ENCODE measurements around the gene ZEB2.

- no peak for TF ChIP-seq POLR2A (IDR thresholded peaks at IDR 0.05; ENCODE audit: low read depth, low read length)
- no peak for TF ChIP-seq CTCF (IDR thresholded peaks at IDR 0.05; ENCODE audit: extremely low read depth in 1 of 2, insufficient read depth in 1 of 2, low read depth in 1 of 2, low read length in 2 of 2)
- TF ChIP-seq MAX (IDR thresholded peaks at IDR 0.05; ENCODE audit: insufficient read depth, insufficient read length), result no peak
- TF ChIP-seq FOS (IDR thresholded peaks at IDR 0.05; ENCODE audit: borderline replicate concordance, insufficient read depth, low read length), result no peak
- TF ChIP-seq POLR2AphosphoS5 (IDR thresholded peaks at IDR 0.05; ENCODE audit: insufficient read depth, low read depth, low read length), result no peak
- no peak for TF ChIP-seq EZH2 (IDR thresholded peaks at IDR 0.05; ENCODE audit: borderline replicate concordance, low read depth, low read length, severe bottlenecking)
- TF ChIP-seq JUN (IDR thresholded peaks at IDR 0.05; ENCODE audit: borderline replicate concordance, insufficient read depth, insufficient read length, low read depth), result no peak
- TF ChIP-seq MYC (IDR thresholded peaks at IDR 0.05; ENCODE audit: low read depth, low read length), result no peak
- no peak for TF ChIP-seq GATA2 (IDR thresholded peaks at IDR 0.05; ENCODE audit: insufficient read depth, insufficient read length, low read depth, low read length)
Observed at GRCh38 chr2:144378551-144378950, 141.4 kb downstream of the ZEB2 start.

Data from endothelial cell of umbilical vein (primary cell).